GM23338 (cell line): ENCODE measurements around the gene KAZN. TPM values are rescaled to one million over a fixed set of nuclear protein-coding genes. Genes with fewer than 3 reads are reported as not detected.

Experiments used
- ATAC-seq: fragments of 200-7000 bp; cut with Tn5 transposase; 3 replicates; pipeline ENCODE4 v1.9.1; 2020
- DNase-seq: peaks from one replicate; pipeline ENCODE4 v3.0.0-alpha.2; 2015; ENCODE audit warnings: low spot score
- H2AFZ ChIP-seq: fragments of 200-600 bp; sonication (generic); 2 replicates; pipeline ENCODE4 v1.8.0; 2016; ENCODE audit warnings: antibody characterized with exemption, mild to moderate bottlenecking, moderate library complexity
- H3F3A ChIP-seq: fragments of 200-600 bp; sonication (generic); replicated peaks from 2 replicates; pipeline ENCODE4 v1.8.0; 2017; ENCODE audit warnings: antibody characterized with exemption, mixed run types, low read depth
- H3K27ac ChIP-seq: fragments of 200-600 bp; sonication (generic); 2 replicates; pipeline ENCODE4 v1.6.1; 2016; ENCODE audit warnings: low read depth
- H3K27me3 ChIP-seq: fragments of 200-600 bp; sonication (generic); 2 replicates; pipeline ENCODE4 v1.8.0; 2016; ENCODE audit warnings: mild to moderate bottlenecking, mixed run types, moderate library complexity; ENCODE audit not compliant: insufficient read depth
- H3K36me3 ChIP-seq: fragments of 200-600 bp; sonication (generic); 2 replicates; pipeline ENCODE4 v1.8.0; 2016; ENCODE audit warnings: mild to moderate bottlenecking; ENCODE audit not compliant: insufficient read depth
- H3K4me1 ChIP-seq: fragments of 200-600 bp; sonication (generic); 2 replicates; pipeline ENCODE4 v1.8.0; 2016; ENCODE audit warnings: mild to moderate bottlenecking, moderate library complexity; ENCODE audit not compliant: insufficient read depth
- H3K4me2 ChIP-seq: fragments of 200-600 bp; sonication (generic); 2 replicates; pipeline ENCODE4 v1.7.1; 2017; ENCODE audit warnings: mixed run types
- H3K4me3 ChIP-seq: fragments of 200-600 bp; sonication (generic); 2 replicates; pipeline ENCODE4 v1.6.1; 2016; ENCODE audit warnings: mixed run types
- H3K79me2 ChIP-seq: fragments of 200-600 bp; sonication (generic); replicated peaks from 2 replicates; pipeline ENCODE4 v1.8.0; 2017; ENCODE audit warnings: mild to moderate bottlenecking; ENCODE audit not compliant: insufficient read depth
- H3K9me2 ChIP-seq: fragments of 200-600 bp; sonication (generic); 2 replicates; pipeline ENCODE4 v1.8.0; 2017; ENCODE audit not compliant: insufficient read depth
- H4K20me1 ChIP-seq: fragments of 200-600 bp; sonication (generic); replicated peaks from 2 replicates; pipeline ENCODE4 v1.8.0; 2017; ENCODE audit warnings: mild to moderate bottlenecking; ENCODE audit not compliant: insufficient read depth
- H3K27ac Mint-ChIP-seq: 2 replicates; pipeline ENCODE4 v1.8.0; 2020; ENCODE audit warnings: inconsistent platforms, mild to moderate bottlenecking, moderate library complexity, mixed read lengths
- H3K27me3 Mint-ChIP-seq: 3 replicates; pipeline ENCODE4 v1.8.0; 2022; ENCODE audit warnings: low read depth, mild to moderate bottlenecking, moderate library complexity, mixed read lengths, inconsistent platforms; ENCODE audit not compliant: insufficient read depth, poor library complexity
- H3K36me3 Mint-ChIP-seq: 3 replicates; pipeline ENCODE4 v1.8.0; 2021; ENCODE audit warnings: low read depth, mild to moderate bottlenecking, inconsistent platforms, moderate library complexity, mixed read lengths
- H3K4me1 Mint-ChIP-seq: 3 replicates; pipeline ENCODE4 v1.8.0; 2020; ENCODE audit warnings: mild to moderate bottlenecking, inconsistent platforms, mixed read lengths
- H3K4me3 Mint-ChIP-seq: 3 replicates; pipeline ENCODE4 v1.8.0; 2021; ENCODE audit warnings: moderate library complexity, mild to moderate bottlenecking, inconsistent platforms, mixed read lengths
- H3K9me3 Mint-ChIP-seq: 3 replicates; pipeline ENCODE4 v1.8.0; 2020; ENCODE audit warnings: moderate library complexity, mild to moderate bottlenecking, inconsistent platforms, mixed read lengths
- JUNB ChIP-seq: IDR thresholded peaks from one replicate; pipeline ENCODE4 v1.6.1; 2016; ENCODE audit warnings: antibody characterized with exemption; ENCODE audit not compliant: unreplicated experiment
- NANOG ChIP-seq: IDR thresholded peaks from 2 replicates; pipeline ENCODE4 v1.6.1; 2016; ENCODE audit warnings: antibody characterized with exemption, borderline replicate concordance
- POLR2AphosphoS5 ChIP-seq: IDR thresholded peaks from 2 replicates; pipeline ENCODE4 v1.6.1; 2016; ENCODE audit warnings: antibody characterized with exemption, low read depth
- ZNF462 ChIP-seq: fragments of 250-450 bp; sonication (Bioruptor Pico); IDR thresholded peaks from 2 replicates; pipeline ENCODE4 v1.5.0; 2020; ENCODE audit warnings: mild to moderate bottlenecking, moderate library complexity
- polyA plus RNA-seq: library from polyadenylated mRNA; unstranded; fragments of >200 nt; fragmentation: Nextera tagmentation; extraction: Ambion mirVana; gene quantifications from 2 replicates; pipeline ENCODE4 v1.2.1, GENCODE V29; 2016
- total RNA-seq: library from RNA; depleted of rRNA; stranded (reverse); fragments of >200 nt; shearing (Covaris generic); gene quantifications from 2 replicates; pipeline ENCODE4 v1.2.3, GENCODE V29; 2014
- TF ChIP-seq, protein P1 (sequence below), 2 experiments: fragments of 200-600 bp in 1 of 2; sonication (generic) in 1 of 2; conservative IDR thresholded peaks; 2 replicates each; pipeline versions ENCODE4 v1.5.1 to v1.6.1; 2016 to 2017; ENCODE audit warnings: antibody characterized with exemption in 2 of 2, low read depth in 2 of 2, mild to moderate bottlenecking in 2 of 2, moderate library complexity in 1 of 2
- TF ChIP-seq, protein P2 (sequence below): IDR thresholded peaks from one replicate; pipeline ENCODE4 v1.6.1; 2018; ENCODE audit warnings: antibody characterized with exemption; ENCODE audit not compliant: unreplicated experiment

The KAZN gene
- total and polyA plus RNA-seq, 2 experiments from 2014 or later, result 9.9 to 15.0 TPM

DNA sequence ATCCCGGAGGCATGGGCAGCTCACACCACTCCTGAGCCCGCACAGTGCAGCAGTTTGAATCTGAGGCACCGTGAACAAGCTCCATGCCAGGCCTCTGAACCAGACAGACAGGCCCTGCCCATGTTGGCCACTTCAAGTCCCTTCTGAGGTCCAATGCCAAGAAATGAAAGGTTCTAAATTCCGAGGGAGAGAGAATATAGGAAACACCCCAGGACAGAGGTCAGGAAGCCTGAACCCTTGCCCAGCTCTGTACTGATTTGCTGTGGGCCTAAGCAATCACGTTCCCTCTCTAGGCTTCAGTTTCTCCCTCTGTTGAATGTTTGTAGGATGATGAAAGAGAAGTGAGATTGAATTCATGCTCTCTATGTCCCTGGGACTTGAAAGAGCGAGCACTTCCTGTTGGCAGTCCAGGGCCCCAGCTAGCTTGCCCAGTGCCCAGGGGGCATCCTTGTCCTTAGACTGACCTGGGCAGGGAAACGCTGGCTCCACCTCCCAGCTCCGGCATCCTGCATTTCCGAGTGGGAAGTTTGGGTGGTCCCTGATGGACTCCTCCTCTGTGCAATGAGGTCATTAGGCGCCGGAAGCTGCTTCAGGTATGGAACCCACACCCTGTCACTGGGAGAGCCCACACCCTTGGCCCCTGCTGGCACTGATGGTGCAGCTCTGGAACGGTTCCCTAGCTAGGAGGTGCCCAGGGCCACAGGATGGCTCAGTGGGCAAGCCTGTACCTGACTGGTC is 312.7 kb downstream of the KAZN start:
- TF ChIP-seq JUNB (no peak), NANOG (no peak), ZNF462 (CRISPR knock-in tag) (no peak), POLR2AphosphoS5 (no peak)
- TF ChIP-seq, protein P1, sequence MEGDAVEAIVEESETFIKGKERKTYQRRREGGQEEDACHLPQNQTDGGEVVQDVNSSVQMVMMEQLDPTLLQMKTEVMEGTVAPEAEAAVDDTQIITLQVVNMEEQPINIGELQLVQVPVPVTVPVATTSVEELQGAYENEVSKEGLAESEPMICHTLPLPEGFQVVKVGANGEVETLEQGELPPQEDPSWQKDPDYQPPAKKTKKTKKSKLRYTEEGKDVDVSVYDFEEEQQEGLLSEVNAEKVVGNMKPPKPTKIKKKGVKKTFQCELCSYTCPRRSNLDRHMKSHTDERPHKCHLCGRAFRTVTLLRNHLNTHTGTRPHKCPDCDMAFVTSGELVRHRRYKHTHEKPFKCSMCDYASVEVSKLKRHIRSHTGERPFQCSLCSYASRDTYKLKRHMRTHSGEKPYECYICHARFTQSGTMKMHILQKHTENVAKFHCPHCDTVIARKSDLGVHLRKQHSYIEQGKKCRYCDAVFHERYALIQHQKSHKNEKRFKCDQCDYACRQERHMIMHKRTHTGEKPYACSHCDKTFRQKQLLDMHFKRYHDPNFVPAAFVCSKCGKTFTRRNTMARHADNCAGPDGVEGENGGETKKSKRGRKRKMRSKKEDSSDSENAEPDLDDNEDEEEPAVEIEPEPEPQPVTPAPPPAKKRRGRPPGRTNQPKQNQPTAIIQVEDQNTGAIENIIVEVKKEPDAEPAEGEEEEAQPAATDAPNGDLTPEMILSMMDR (conservative IDR thresholded peaks at IDR 0.05; ENCODE audit: low read depth in 2 of 2), result no peak
- TF ChIP-seq, protein P2, sequence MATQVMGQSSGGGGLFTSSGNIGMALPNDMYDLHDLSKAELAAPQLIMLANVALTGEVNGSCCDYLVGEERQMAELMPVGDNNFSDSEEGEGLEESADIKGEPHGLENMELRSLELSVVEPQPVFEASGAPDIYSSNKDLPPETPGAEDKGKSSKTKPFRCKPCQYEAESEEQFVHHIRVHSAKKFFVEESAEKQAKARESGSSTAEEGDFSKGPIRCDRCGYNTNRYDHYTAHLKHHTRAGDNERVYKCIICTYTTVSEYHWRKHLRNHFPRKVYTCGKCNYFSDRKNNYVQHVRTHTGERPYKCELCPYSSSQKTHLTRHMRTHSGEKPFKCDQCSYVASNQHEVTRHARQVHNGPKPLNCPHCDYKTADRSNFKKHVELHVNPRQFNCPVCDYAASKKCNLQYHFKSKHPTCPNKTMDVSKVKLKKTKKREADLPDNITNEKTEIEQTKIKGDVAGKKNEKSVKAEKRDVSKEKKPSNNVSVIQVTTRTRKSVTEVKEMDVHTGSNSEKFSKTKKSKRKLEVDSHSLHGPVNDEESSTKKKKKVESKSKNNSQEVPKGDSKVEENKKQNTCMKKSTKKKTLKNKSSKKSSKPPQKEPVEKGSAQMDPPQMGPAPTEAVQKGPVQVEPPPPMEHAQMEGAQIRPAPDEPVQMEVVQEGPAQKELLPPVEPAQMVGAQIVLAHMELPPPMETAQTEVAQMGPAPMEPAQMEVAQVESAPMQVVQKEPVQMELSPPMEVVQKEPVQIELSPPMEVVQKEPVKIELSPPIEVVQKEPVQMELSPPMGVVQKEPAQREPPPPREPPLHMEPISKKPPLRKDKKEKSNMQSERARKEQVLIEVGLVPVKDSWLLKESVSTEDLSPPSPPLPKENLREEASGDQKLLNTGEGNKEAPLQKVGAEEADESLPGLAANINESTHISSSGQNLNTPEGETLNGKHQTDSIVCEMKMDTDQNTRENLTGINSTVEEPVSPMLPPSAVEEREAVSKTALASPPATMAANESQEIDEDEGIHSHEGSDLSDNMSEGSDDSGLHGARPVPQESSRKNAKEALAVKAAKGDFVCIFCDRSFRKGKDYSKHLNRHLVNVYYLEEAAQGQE, result no peak
- H3K4me3 ChIP-seq, result no peak overlapping the region
- no peaks in the 10 kb centered on the region; the same call in 1 of the 2 replicates for H4K20me1 ChIP-seq
- no peaks in the 10 kb centered on the region for H3K79me2 ChIP-seq
- peaks cover 9% of the 10 kb centered on the region; the same call in 1 of the 2 replicates for H3K4me1 ChIP-seq
- no peak for ATAC-seq
- no peaks in the 10 kb centered on the region for H3K9me2 ChIP-seq
- DNase-seq, result no peak
- H3F3A ChIP-seq, result no peaks in the 10 kb centered on the region
- no peak overlapping the region for H3K27ac ChIP-seq
- Mint-ChIP-seq H3K27ac (no peak overlapping the region), H3K9me3 (no peaks in the 10 kb centered on the region; the same call in 2 of the 3 replicates), H3K27me3 (peaks cover 4% of the 10 kb centered on the region), H3K4me3 (no peak overlapping the region), H3K36me3 (no peaks in the 10 kb centered on the region), H3K4me1 (peaks cover 21% of the 10 kb centered on the region)
- no peaks in the 10 kb centered on the region for H3K27me3 ChIP-seq
- no peak overlapping the region for H2AFZ ChIP-seq
- no peaks in the 10 kb centered on the region for H3K36me3 ChIP-seq
- H3K4me2 ChIP-seq, result no peak overlapping the region
